H1 (cell line): ENCODE data around the gene DMGDH. TPM values are rescaled to one million over a fixed set of nuclear protein-coding genes. Genes with fewer than 3 reads are reported as not detected.
A peak's percentile ranks its signal among the peaks of the same experiment; 100 is the strongest.

Experiments
- CEBPB ChIP-seq: IDR thresholded peaks from 2 replicates; pipeline ENCODE4 v1.6.1; 2012; ENCODE audit warnings: low read depth, low read length
- E2F6 ChIP-seq: IDR thresholded peaks from 2 replicates; pipeline ENCODE4 v1.6.1; 2012; ENCODE audit warnings: inconsistent platforms
- POLR2A ChIP-seq, 2 experiments: IDR thresholded peaks; 1 replicate in 1 of 2; 2 replicates in 1 of 2; pipeline ENCODE4 v1.6.1; 2011; ENCODE audit warnings: low read depth in 2 of 2, low read length in 2 of 2, mild to moderate bottlenecking in 2 of 2; ENCODE audit errors: control extremely low read depth in 1 of 2
- TAF1 ChIP-seq: IDR thresholded peaks from 2 replicates; pipeline ENCODE4 v1.6.1; 2011; ENCODE audit warnings: mild to moderate bottlenecking, low read depth, low read length
- polyA plus RNA-seq, 7 experiments: library from polyadenylated mRNA; depleted of rRNA in 3 of 7; stranded (reverse) in 5 of 7; unstranded in 2 of 7; fragments of >200 nt in 5 of 7; fragments of 200-250 nt in 2 of 7; gene quantifications; 1 replicate in 5 of 7; 2 replicates in 1 of 7; 4 replicates in 1 of 7; pipeline versions ENCODE4 v1.2.1 to v1.2.3, GENCODE V29; 2011 to 2013; ENCODE audit warnings: missing spikeins in 2 of 7, mixed read lengths in 2 of 7
- total RNA-seq: library from RNA; stranded (reverse); fragmentation: NEBNext Ultra II Directional; extraction: Animal tissue kit (Norgen Biotek cat#: 25700); gene quantifications from 2 replicates; pipeline ENCODE4 v1.2.1, GENCODE V29; 2021

DMGDH gene
- total and polyA plus RNA-seq, 2 of the 8 experiments (the other 6 are each of a cell fraction or from before 2014, with no cell fraction given), result 0.15 TPM; not detected in 1

- TF ChIP-seq E2F6 (peak; percentile 45; the same call in 1 of the 2 replicates), TAF1 (peak; percentile 65), POLR2A (IDR thresholded peaks at IDR 0.05; ENCODE audit: control extremely low read depth in 1 of 2, low read depth in 2 of 2, low read length in 2 of 2) (peak; percentile 59 to 69), CEBPB (no peak)
- TF ChIP-seq, all 59 proteins: peak for 13
Measured at GRCh38 chr5:78984439-78985115, 84.9 kb downstream of the DMGDH start (continued).
